Loucy (cell line): Measurements from ENCODE around the gene CEACAM5.

Experiments
- H2AFZ ChIP-seq: fragments of 200-600 bp; sonication (generic); 2 replicates; pipeline ENCODE4 v1.6.0; 2016; ENCODE audit warnings: antibody characterized with exemption, mild to moderate bottlenecking, low read length, moderate library complexity
- H3F3A ChIP-seq: fragments of 200-600 bp; 2 replicates; pipeline ENCODE4 v1.6.0; 2016; ENCODE audit warnings: antibody characterized with exemption, low read depth, mild to moderate bottlenecking
- H3K27me3 ChIP-seq: fragments of 200-600 bp; sonication (generic); 2 replicates; pipeline ENCODE4 v1.6.1; 2014; ENCODE audit warnings: low read length, mild to moderate bottlenecking; ENCODE audit not compliant: insufficient read depth, poor library complexity, severe bottlenecking
- H3K36me3 ChIP-seq: fragments of 200-600 bp; sonication (generic); 2 replicates; pipeline ENCODE4 v1.6.1; 2016; ENCODE audit warnings: low read length; ENCODE audit not compliant: insufficient read depth
- H3K4me1 ChIP-seq: fragments of 200-600 bp; sonication (generic); 2 replicates; pipeline ENCODE4 v1.5.1; 2014; ENCODE audit warnings: low read length, mild to moderate bottlenecking; ENCODE audit not compliant: insufficient read depth, poor library complexity, severe bottlenecking
- H3K4me2 ChIP-seq: fragments of 200-600 bp; sonication (generic); 2 replicates; pipeline ENCODE4 v1.6.0; 2014; ENCODE audit warnings: antibody characterized with exemption, low read length, low read depth, mild to moderate bottlenecking; ENCODE audit not compliant: poor library complexity, severe bottlenecking
- H3K4me3 ChIP-seq: fragments of 200-600 bp; sonication (generic); 2 replicates; pipeline ENCODE4 v1.5.1; 2014; ENCODE audit warnings: low read length, mild to moderate bottlenecking, mixed read lengths; ENCODE audit not compliant: poor library complexity, severe bottlenecking
- H3K79me2 ChIP-seq: fragments of 200-600 bp; sonication (generic); 2 replicates; pipeline ENCODE4 v1.6.1; 2014; ENCODE audit warnings: low read length; ENCODE audit not compliant: insufficient read depth
- H3K9ac ChIP-seq: fragments of 200-600 bp; sonication (generic); 2 replicates; pipeline ENCODE4 v1.6.0; 2014; ENCODE audit warnings: mild to moderate bottlenecking, low read depth, low read length, moderate library complexity; ENCODE audit not compliant: poor library complexity, severe bottlenecking
- H3K9me2 ChIP-seq: fragments of 200-600 bp; sonication (generic); replicated peaks from 2 replicates; pipeline ENCODE4 v1.6.1; 2016; ENCODE audit warnings: low read depth, low read length, mixed read lengths
- H3K9me3 ChIP-seq: fragments of 200-600 bp; sonication (generic); 2 replicates; pipeline ENCODE4 v1.6.1; 2014; ENCODE audit warnings: mild to moderate bottlenecking, antibody characterized with exemption, low read length, low read depth; ENCODE audit not compliant: insufficient read depth
- H4K20me1 ChIP-seq: fragments of 200-600 bp; sonication (generic); 2 replicates; pipeline ENCODE4 v1.6.0; 2014; ENCODE audit warnings: antibody characterized with exemption, low read length, mild to moderate bottlenecking; ENCODE audit not compliant: insufficient read depth, poor library complexity, severe bottlenecking
- CTCF ChIP-seq: fragments of 200-600 bp; sonication (generic); conservative IDR thresholded peaks from 2 replicates; pipeline ENCODE4 v1.5.1; 2014; ENCODE audit warnings: mild to moderate bottlenecking, antibody characterized with exemption, low read length
- EZH2phosphoT487 ChIP-seq: fragments of 200-600 bp; IDR thresholded peaks from 2 replicates; pipeline ENCODE4 v1.6.1; 2018; ENCODE audit warnings: antibody characterized with exemption, mild to moderate bottlenecking, moderate library complexity, borderline replicate concordance

Gene CEACAM5

GRCh38 chr19:41708481-41708880 is at the start of gene CEACAM5:
Gene CEACAM5 (plus strand): TSS chr19:41708626. CDS start chr19:41708732, 106 bp downstream.
- Histone ChIP-seq H2AFZ (no peak within 1 kb of the TSS), H3K9me3 (no peaks in the 10 kb centered on the region), H3K9ac (no peak within 1 kb of the TSS), H3K27me3 (no peaks in the 10 kb centered on the region), H3F3A (no peaks in the 10 kb centered on the region), H3K4me1 (no peaks in the 10 kb centered on the region), H3K79me2 (no peaks in the 10 kb centered on the region), H3K36me3 (no peaks in the 10 kb centered on the region), H3K9me2 (no peaks in the 10 kb centered on the region), H4K20me1 (no peaks in the 10 kb centered on the region), H3K4me2 (no peak within 1 kb of the TSS), H3K4me3 (no peak within 1 kb of the TSS)
- TF ChIP-seq EZH2phosphoT487, result no peak
- no peak for TF ChIP-seq CTCF

GRCh38 chr19:41666075-41666474 is 42.4 kb upstream of the CEACAM5 start:
- no peak overlapping the region for H3K9ac ChIP-seq
- TF ChIP-seq CTCF (no peak), EZH2phosphoT487 (no peak)
- no peak overlapping the region for H3K4me2 ChIP-seq
- H3K36me3 ChIP-seq, result no peaks in the 10 kb centered on the region
- H3K79me2 ChIP-seq, result no peaks in the 10 kb centered on the region
- H3F3A ChIP-seq, result no peaks in the 10 kb centered on the region
- H3K4me1 ChIP-seq, result no peaks in the 10 kb centered on the region
- H3K27me3 ChIP-seq, result no peaks in the 10 kb centered on the region
- H4K20me1 ChIP-seq, result no peaks in the 10 kb centered on the region
- no peaks in the 10 kb centered on the region for H3K9me2 ChIP-seq
- no peak overlapping the region for H3K4me3 ChIP-seq
- H3K9me3 ChIP-seq, result peaks cover 9% of the 10 kb centered on the region; the same call in 1 of the 2 replicates
- H2AFZ ChIP-seq, result no peak overlapping the region

GRCh38 chr19:41668315-41668714 is 40.1 kb upstream of the CEACAM5 start:
- TF ChIP-seq EZH2phosphoT487, result no peak
- TF ChIP-seq CTCF, result no peak
- Histone ChIP-seq H3K9ac (no peak overlapping the region), H3K36me3 (no peaks in the 10 kb centered on the region), H2AFZ (no peak overlapping the region), H3K4me2 (no peak overlapping the region), H3K79me2 (no peaks in the 10 kb centered on the region), H3F3A (no peaks in the 10 kb centered on the region), H3K4me1 (no peaks in the 10 kb centered on the region), H3K27me3 (no peaks in the 10 kb centered on the region), H3K4me3 (no peak overlapping the region), H4K20me1 (no peaks in the 10 kb centered on the region), H3K9me3 (peaks cover 9% of the 10 kb centered on the region; the same call in 1 of the 2 replicates), H3K9me2 (no peaks in the 10 kb centered on the region)
